HG03520 (cell line): ENCODE data around the gene IDE.
"Not testable (repeated sequence)": the region's sequence is repeated elsewhere in the genome, so short reads cannot be mapped to it uniquely, and the experiment has no call there.

Source experiments
- ATAC-seq: cut with Tn5 transposase; IDR thresholded peaks from one replicate; pipeline ENCODE4 v1.9.1; 2021; ENCODE audit warnings: mild to moderate bottlenecking, moderate library complexity; ENCODE audit not compliant: unreplicated experiment

IDE gene

GRCh38 chr10:92492748-92493240 is 81.1 kb downstream of the IDE start:
- ATAC-seq = no peak

GRCh38 chr10:92490387-92490786 is 83.5 kb downstream of the IDE start:
- ATAC-seq = no peak

- no peak for ATAC-seq
Measured at GRCh38 chr10:92486637-92487036, 87.3 kb downstream of the IDE start.

- no peak for ATAC-seq
Measured at GRCh38 chr10:92483539-92483938, 90.4 kb downstream of the IDE start.

GRCh38 chr10:92480413-92480812 is 93.5 kb downstream of the IDE start:
- no peak for ATAC-seq

- ATAC-seq = no peak
Measured at GRCh38 chr10:92479547-92479946, 94.3 kb downstream of the IDE start.

- ATAC-seq = no peak
Measured at GRCh38 chr10:92478536-92478935, 95.4 kb downstream of the IDE start.

GRCh38 chr10:92475357-92475868 is 98.5 kb downstream of the IDE start:
- ATAC-seq = no peak

GRCh38 chr10:92470026-92470425 is 103.9 kb downstream of the IDE start:
- no peak for ATAC-seq

- no peak for ATAC-seq
Measured at GRCh38 chr10:92464364-92464763, 109.5 kb downstream of the IDE start.

GRCh38 chr10:92463582-92463981 is 110.3 kb downstream of the IDE start:
- no peak for ATAC-seq

- not testable (repeated sequence) for ATAC-seq
Measured at GRCh38 chr10:92454955-92455354, 118.9 kb downstream of the IDE start.

GRCh38 chr10:92452313-92452712 is 121.6 kb downstream of the IDE start:
- ATAC-seq = no peak

- no peak for ATAC-seq
Measured at GRCh38 chr10:92451431-92451830, 122.5 kb downstream of the IDE start.

- no peak for ATAC-seq
Measured at GRCh38 chr10:92450896-92451295, 123.0 kb downstream of the IDE start.

GRCh38 chr10:92440578-92440977 is 133.3 kb downstream of the IDE start:
- no peak for ATAC-seq

GRCh38 chr10:92438220-92438619 is 135.7 kb downstream of the IDE start:
- ATAC-seq = no peak

GRCh38 chr10:92436611-92437010 is 137.3 kb downstream of the IDE start:
- ATAC-seq = no peak

GRCh38 chr10:92436065-92436464 is 137.8 kb downstream of the IDE start:
- not testable (repeated sequence) for ATAC-seq

- ATAC-seq = no peak
Measured at GRCh38 chr10:92434385-92434784, 139.5 kb downstream of the IDE start.

GRCh38 chr10:92432596-92432995 is 141.3 kb downstream of the IDE start:
- ATAC-seq = no peak

GRCh38 chr10:92430103-92430502 is 143.8 kb downstream of the IDE start:
- ATAC-seq = no peak

- no peak for ATAC-seq
Measured at GRCh38 chr10:92421550-92421949, 152.3 kb downstream of the IDE start.
